HG03045 (cell line): Measurements from ENCODE around the gene CRYBG1.

ENCODE experiments used
- ATAC-seq: cut with Tn5 transposase; IDR thresholded peaks from one replicate; pipeline ENCODE4 v1.9.1; 2021; ENCODE audit warnings: mild to moderate bottlenecking, moderate library complexity; ENCODE audit not compliant: unreplicated experiment

Gene CRYBG1

DNA sequence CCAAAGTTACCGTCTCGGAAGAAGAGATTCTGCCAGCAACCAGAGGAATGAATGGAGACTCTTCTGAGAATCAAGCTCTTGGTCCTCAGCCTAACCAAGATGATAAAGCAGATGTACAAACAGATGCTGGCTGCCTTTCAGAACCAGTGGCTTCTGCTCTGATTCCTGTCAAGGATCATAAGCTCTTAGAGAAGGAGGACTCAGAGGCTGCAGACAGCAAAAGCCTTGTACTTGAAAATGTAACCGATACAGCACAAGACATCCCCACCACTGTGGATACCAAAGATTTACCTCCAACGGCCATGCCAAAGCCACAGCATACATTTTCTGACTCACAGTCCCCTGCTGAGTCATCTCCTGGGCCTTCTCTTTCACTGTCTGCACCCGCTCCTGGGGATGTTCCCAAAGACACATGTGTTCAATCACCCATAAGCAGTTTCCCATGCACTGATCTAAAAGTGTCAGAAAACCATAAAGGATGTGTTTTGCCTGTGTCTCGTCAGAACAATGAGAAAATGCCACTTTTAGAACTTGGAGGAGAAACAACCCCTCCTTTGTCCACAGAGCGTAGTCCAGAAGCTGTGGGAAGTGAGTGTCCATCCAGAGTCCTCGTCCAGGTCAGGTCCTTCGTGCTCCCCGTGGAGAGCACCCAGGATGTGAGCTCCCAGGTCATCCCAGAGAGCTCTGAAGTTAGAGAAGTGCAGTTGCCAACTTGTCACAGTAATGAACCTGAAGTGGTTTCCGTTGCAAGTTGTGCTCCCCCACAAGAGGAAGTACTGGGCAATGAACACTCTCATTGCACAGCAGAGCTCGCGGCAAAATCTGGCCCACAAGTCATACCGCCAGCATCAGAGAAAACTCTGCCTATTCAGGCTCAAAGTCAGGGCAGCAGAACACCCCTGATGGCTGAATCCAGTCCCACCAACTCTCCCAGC lies 159.2 kb downstream of the CRYBG1 start:
- ATAC-seq: peak; percentile 60

- ATAC-seq: peak; percentile 73
These were observed 160.3 kb downstream of the CRYBG1 start for GRCh38 chr6:106520711-106521401.

GRCh38 chr6:106522562-106523250 lies 162.2 kb downstream of the CRYBG1 start:
- ATAC-seq: no peak

- peak; percentile 38 for ATAC-seq
These were observed 164.8 kb downstream of the CRYBG1 start for GRCh38 chr6:106525107-106525881.

- no peak for ATAC-seq
These were observed 165.4 kb downstream of the CRYBG1 start for GRCh38 chr6:106525882-106526275.

DNA sequence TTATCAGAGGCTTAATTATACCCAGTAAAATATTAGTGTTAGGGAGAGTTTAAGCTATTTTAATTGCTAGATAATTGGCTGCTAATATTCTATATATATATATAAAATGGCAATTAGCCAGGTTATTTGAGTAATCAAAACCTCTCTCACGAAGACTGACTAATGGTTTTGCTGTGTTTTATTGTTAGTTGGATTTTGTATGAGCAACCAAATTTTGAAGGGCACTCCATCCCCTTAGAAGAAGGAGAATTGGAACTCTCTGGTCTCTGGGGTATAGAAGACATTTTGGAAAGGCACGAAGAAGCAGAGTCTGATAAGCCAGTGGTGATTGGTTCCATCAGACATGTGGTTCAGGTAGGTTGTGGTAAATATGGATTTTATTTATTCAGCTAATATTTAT lies 166.6 kb downstream of the CRYBG1 start:
- no peak for ATAC-seq

- ATAC-seq: no peak
These were observed 167.5 kb downstream of the CRYBG1 start for GRCh38 chr6:106527979-106528378.

GRCh38 chr6:106528521-106528920 lies 168.0 kb downstream of the CRYBG1 start:
- ATAC-seq: no peak

GRCh38 chr6:106529438-106529837 lies 168.9 kb downstream of the CRYBG1 start:
- no peak for ATAC-seq

DNA sequence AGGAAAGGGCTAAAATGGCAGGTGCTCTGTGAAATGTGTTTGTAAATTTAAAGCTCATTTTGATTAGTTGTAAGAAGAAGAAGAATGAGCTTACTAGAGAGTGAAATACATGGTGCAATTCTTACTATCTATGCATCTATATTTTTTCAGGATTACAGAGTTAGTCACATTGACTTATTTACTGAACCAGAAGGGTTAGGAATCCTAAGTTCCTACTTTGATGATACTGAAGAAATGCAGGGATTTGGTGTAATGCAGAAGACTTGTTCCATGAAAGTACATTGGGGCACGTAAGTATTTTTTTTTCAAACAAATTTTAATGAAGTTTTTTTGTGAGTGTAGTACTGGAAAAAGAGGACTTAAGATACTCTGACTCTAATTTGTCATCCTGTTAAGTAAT lies 169.5 kb downstream of the CRYBG1 start:
- ATAC-seq: no peak

GRCh38 chr6:106530502-106530901 lies 170.0 kb downstream of the CRYBG1 start:
- no peak for ATAC-seq

DNA sequence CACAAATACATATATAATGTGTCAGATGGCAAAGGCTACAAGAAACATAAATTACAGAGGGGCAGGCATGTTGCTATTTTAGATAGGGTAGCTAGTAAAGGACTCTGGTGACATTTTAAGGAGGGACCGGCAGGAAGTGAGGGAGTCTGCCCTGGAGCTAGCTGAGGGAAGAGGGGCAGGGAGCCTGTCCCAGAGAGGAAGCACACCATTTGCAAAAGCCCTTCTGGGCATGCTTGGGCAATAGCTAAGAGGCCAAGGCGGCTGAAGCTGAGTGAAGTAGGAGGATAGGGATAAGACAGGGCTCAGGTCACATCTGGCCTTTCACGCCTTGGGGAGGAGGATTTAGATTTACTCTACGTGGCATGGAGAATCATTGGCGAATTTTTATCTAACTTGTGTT lies 172.5 kb downstream of the CRYBG1 start:
- ATAC-seq: no peak

- ATAC-seq: no peak
These were observed 173.5 kb downstream of the CRYBG1 start for GRCh38 chr6:106534004-106534403.

DNA sequence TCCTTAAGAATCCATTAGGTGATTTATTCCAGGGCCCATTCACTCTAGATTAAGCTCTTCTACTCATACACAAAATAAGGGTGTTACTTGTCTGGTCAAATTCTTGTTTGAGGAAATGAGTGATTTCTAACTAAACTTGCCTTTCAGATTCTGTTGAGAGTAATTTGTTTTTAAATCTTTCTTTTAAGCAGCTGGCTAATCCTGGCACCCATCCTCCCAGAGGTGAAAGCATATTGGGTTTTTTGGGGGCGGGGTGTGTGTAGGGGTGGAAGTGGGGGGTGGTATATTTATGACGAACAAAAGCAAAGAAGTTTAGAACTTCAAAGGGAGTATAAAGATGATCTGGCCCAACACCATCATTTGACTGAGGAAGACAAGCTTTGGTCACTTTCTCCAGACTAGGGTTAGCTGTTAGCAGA lies 174.1 kb downstream of the CRYBG1 start:
- no peak for ATAC-seq

- ATAC-seq: no peak
These were observed 174.5 kb downstream of the CRYBG1 start for GRCh38 chr6:106535012-106535411.

DNA sequence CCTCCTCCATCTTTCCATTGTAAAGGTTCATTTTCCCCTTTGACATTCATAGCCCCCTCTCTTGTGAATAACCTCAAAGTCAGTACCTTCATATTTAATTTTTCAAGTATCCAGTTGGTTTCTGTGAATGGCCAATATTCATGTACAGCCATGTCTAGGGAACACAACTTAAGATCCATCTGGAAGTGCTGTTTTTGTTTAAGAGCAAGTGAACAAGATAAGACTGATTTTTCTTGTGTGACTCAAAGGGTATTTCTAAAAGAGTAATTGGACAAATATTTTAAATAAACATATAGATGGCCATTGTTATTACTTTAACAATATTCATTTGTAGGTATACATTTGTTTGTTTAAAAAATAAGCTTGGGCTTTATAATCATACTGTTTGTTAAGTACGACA lies 175.8 kb downstream of the CRYBG1 start:
- no peak for ATAC-seq

DNA sequence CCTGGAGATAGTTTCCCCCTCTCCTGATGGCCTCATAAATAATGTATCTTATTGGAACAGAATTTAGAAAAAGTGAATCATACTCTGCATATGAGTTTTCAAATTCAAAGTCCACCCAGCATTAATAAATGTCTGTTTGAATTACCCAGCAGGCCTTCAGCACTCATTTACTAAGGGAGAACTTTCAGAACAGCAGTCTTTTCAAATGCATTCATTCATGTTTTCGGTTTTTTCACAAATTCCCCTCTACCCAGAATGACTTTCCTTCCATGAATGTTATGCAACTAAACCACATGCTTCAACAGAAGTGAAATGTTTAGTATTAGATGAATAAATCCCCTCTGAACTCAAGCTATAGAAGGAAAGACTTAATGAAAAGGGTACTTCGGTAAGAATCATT lies 176.3 kb downstream of the CRYBG1 start:
- no peak for ATAC-seq

GRCh38 chr6:106537662-106538061 lies 177.1 kb downstream of the CRYBG1 start:
- ATAC-seq: no peak

GRCh38 chr6:106538145-106538544 lies 177.6 kb downstream of the CRYBG1 start:
- no peak for ATAC-seq

GRCh38 chr6:106539936-106540335 lies 179.4 kb downstream of the CRYBG1 start:
- no peak for ATAC-seq

- no peak for ATAC-seq
These were observed 179.9 kb downstream of the CRYBG1 start for GRCh38 chr6:106540432-106540831.
